ENCODE data around the gene RNF224. TPM values are rescaled to one million over a fixed set of nuclear protein-coding genes. Genes with fewer than 3 reads are reported as not detected.

RNF224 gene
- polyA plus RNA-seq, 1 of the 3 experiments (the other 2 are of a cell fraction) = 0.03 TPM

GRCh38 chr9:137178201-137178938 is 48.9 kb upstream of the RNF224 start:
- WGBS (ENCODE audit: low lambda C conversion rate) = 88% methylated on average over 15 of the region's 23 CpGs
- no peak overlapping the region for H3K4me3 ChIP-seq (ENCODE audit: low read depth in 2 of 2, low read length in 1 of 2)
- H3K4me1 ChIP-seq (ENCODE audit: control insufficient read depth in 1 of 2, insufficient read depth in 2 of 2, low read depth in 1 of 2, low read length in 1 of 2) = peaks cover 0 to 11% of the 10 kb centered on the region in 2 experiments; a peak in 1 of 4 replicates
- H3K4me2 ChIP-seq = no peak overlapping the region
- H4K20me1 ChIP-seq (ENCODE audit: insufficient read depth) = no peaks in the 10 kb centered on the region
- peaks cover 0 to 46% of the 10 kb centered on the region in 2 experiments for H3K36me3 ChIP-seq (replicated peaks in 1 of 2; ENCODE audit: control insufficient read depth in 1 of 2, insufficient read depth in 2 of 2, low read length in 1 of 2)
- TF ChIP-seq FOXM1 (IDR thresholded peaks at IDR 0.05; ENCODE audit: low read depth) (no peak), YY1 (IDR thresholded peaks at IDR 0.05; ENCODE audit: low read depth) (no peak), USF2 (IDR thresholded peaks at IDR 0.05; ENCODE audit: borderline replicate concordance, low read depth, low read length) (no peak), CTCF (IDR thresholded peaks at IDR 0.05) (no peak), ZBTB33 (IDR thresholded peaks at IDR 0.05; ENCODE audit: borderline replicate concordance, low read depth) (no peak), FOXJ3 (CRISPR knock-in tag; IDR thresholded peaks at IDR 0.05) (no peak)
- POLR2A ChIA-PET = no interaction called here
- H3K27ac ChIP-seq (ENCODE audit: low read depth in 2 of 2, low read length in 1 of 2) = no peak overlapping the region
- H3K9me2 ChIP-seq = no peaks in the 10 kb centered on the region
- no peaks in the 10 kb centered on the region for H3F3A ChIP-seq (replicated peaks; ENCODE audit: insufficient read depth)
- no peak overlapping the region for H3K9ac ChIP-seq
- no peaks in the 10 kb centered on the region for H3K79me2 ChIP-seq (ENCODE audit: insufficient read depth)
- H3K9me3 ChIP-seq = no peaks in the 10 kb centered on the region
- no peaks in the 10 kb centered on the region for H3K27me3 ChIP-seq (ENCODE audit: insufficient read depth)
- no peak for DNase-seq
- CTCF ChIA-PET = interaction anchor here (1.4 kb wide), 1 partner anchor 58 kb away, joined by 5 read pairs; no protein-coding TSS in a partner anchor
- no peak overlapping the region for H2AFZ ChIP-seq (ENCODE audit: low read depth)

- no peaks in the 10 kb centered on the region for H3F3A ChIP-seq (replicated peaks; ENCODE audit: insufficient read depth)
- no peak overlapping the region for H3K9ac ChIP-seq
- no peak overlapping the region for H3K4me2 ChIP-seq
- POLR2A ChIA-PET = no interaction called here
- no peaks in the 10 kb centered on the region for H3K79me2 ChIP-seq (ENCODE audit: insufficient read depth)
- CTCF ChIA-PET = interaction anchor here (1.4 kb wide), 1 partner anchor 58 kb away, joined by 5 read pairs; no protein-coding TSS in a partner anchor
- no peak for DNase-seq
- H3K27me3 ChIP-seq (ENCODE audit: insufficient read depth) = no peaks in the 10 kb centered on the region
- H3K27ac ChIP-seq (ENCODE audit: low read depth in 2 of 2, low read length in 1 of 2) = no peak overlapping the region
- WGBS (ENCODE audit: low lambda C conversion rate) = 90% methylated on average over 16 of the region's 19 CpGs
- peaks cover 0 to 53% of the 10 kb centered on the region in 2 experiments for H3K36me3 ChIP-seq (replicated peaks in 1 of 2; ENCODE audit: control insufficient read depth in 1 of 2, insufficient read depth in 2 of 2, low read length in 1 of 2)
- no peaks in the 10 kb centered on the region for H4K20me1 ChIP-seq (ENCODE audit: insufficient read depth)
- no peaks in the 10 kb centered on the region for H3K9me2 ChIP-seq
- TF ChIP-seq ZBTB33 (IDR thresholded peaks at IDR 0.05; ENCODE audit: borderline replicate concordance, low read depth) (no peak), CTCF (IDR thresholded peaks at IDR 0.05) (no peak), NFIC (IDR thresholded peaks at IDR 0.05; ENCODE audit: borderline replicate concordance) (no peak)
- H2AFZ ChIP-seq (ENCODE audit: low read depth) = no peak overlapping the region
- no peaks in the 10 kb centered on the region for H3K9me3 ChIP-seq
- H3K4me3 ChIP-seq (ENCODE audit: low read depth in 2 of 2, low read length in 1 of 2) = no peak overlapping the region
- H3K4me1 ChIP-seq (ENCODE audit: control insufficient read depth in 1 of 2, insufficient read depth in 2 of 2, low read depth in 1 of 2, low read length in 1 of 2) = peaks cover 0 to 4% of the 10 kb centered on the region in 2 experiments; a peak in 1 of 4 replicates
These were observed 48.2 kb upstream of the RNF224 start for GRCh38 chr9:137178939-137179630.

Data from SK-N-SH (cell line).